ENCODE data around the gene EMC6. TPM values are rescaled to one million over a fixed set of nuclear protein-coding genes. Genes with fewer than 3 reads are reported as not detected.

EMC6 gene
- total RNA-seq, 4 donors from 2014 or later: 9.8 to 19.4 (median 13.0) TPM

DNA sequence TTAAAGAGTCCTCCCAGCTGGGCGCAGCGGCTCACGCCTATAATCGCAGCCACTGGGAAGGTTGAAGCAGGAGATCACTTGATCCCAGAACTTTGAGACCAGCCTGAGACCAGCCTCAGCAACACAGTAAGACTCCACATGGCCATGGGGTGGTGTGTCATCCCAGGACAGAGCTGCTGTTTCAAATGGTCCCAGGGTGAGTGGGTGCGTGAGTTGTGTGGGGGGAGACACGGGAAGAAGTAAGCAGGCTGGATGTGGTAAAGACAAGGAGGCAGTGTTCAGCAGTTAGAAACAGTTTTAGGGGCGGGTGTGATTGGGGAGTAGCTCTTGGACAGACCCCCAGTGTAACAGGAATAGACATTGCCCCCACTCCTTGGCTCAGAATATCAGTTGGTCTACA lies 36.3 kb upstream of the EMC6 start:
- DNase-seq (ENCODE audit: low spot score): no peak
- TF ChIP-seq, protein P1, sequence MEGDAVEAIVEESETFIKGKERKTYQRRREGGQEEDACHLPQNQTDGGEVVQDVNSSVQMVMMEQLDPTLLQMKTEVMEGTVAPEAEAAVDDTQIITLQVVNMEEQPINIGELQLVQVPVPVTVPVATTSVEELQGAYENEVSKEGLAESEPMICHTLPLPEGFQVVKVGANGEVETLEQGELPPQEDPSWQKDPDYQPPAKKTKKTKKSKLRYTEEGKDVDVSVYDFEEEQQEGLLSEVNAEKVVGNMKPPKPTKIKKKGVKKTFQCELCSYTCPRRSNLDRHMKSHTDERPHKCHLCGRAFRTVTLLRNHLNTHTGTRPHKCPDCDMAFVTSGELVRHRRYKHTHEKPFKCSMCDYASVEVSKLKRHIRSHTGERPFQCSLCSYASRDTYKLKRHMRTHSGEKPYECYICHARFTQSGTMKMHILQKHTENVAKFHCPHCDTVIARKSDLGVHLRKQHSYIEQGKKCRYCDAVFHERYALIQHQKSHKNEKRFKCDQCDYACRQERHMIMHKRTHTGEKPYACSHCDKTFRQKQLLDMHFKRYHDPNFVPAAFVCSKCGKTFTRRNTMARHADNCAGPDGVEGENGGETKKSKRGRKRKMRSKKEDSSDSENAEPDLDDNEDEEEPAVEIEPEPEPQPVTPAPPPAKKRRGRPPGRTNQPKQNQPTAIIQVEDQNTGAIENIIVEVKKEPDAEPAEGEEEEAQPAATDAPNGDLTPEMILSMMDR (IDR thresholded peaks at IDR 0.05): no peak

DNA sequence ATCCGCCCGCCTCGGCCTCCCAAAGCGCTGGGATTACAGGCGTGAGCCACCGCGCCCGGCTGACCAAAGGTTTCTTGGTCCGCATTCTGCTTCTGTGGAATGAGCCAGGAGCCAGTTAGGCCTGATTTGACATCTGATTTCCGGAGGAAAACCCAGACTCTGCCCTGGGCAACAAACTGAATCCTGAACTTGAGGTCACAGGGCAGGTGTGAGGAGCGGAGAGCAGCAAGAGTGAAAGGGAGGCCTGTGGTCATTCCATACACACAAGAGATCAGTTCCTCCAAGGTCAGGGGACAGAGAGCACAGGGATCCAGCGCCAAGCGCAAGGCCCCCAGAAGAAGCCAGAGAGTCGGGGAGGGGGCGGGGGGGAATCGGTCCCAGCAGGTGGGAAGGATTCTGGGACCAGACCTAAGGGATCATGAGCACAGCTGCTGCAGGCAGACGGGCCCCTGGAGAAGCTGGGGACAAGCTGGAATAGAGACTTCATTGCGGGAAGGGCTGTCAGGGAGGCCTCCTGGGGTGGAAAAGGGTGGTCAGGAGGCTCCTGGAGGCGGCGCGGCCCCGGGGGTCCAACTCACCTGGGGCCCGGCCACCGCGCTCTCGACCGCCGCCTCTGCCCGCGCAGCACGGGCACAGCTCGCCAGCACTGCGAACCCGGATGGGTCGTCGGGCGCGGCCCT lies 33.0 kb upstream of the EMC6 start:
- ATAC-seq (ENCODE audit: low FRiP score) (no peak), DNase-seq (ENCODE audit: low spot score) (no peak)
- TF ChIP-seq, protein P1 (IDR thresholded peaks at IDR 0.05): no peak

More for the DNA sequence above, 36.3 kb upstream of the EMC6 start:
- no peak for ATAC-seq (ENCODE audit: low FRiP score)

DNA sequence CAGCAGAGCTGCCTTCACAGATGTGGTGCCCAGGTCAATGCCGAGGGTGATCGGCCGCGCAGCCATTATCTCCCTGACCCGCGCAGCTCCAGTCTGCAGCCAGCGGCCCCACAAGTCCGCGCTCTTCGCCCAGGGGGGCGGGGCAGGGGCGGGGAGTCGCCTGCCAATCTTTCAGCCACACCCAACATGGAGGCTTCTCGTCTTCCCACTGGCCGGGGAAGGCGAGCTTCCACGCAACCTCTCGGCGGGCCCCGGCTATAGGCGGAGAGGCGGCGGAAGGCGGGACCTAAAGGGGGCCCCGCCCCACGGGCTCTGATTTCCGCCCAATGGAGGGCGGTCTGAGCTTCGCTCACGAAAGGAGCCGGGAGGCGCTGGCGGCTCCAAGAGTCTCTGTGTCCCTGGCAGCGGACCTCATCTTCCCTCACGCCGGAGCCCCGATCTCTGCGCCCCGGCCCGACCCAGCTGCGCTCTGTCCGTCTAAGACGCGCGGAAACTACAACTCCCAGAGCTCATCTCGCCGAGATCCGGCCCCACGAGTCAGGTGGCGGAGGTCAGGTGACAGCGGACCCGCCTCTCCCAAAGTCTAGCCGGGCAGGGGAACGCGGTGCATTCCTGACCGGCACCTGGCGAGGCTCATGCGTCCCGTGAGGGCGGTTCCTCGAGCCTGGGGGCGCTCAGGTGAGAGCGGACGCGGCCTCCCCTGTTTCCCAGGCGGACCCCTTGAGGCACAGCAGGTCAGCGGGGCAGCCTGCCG lies 32.3 kb upstream of the EMC6 start, which contains the start of the genes CTNS and SHPK:
CTNS (plus strand) TSS at position 607 of the 754 bp plus-strand sequence. CDS start 3,447 bp downstream, outside the sequence.
SHPK (minus strand) TSS at position 97 of the 754 bp plus-strand sequence; CDS start at position 66, 31 bp downstream.
- DNase-seq (ENCODE audit: low spot score): peak; percentile 85
- peak; percentile 99 for ATAC-seq (ENCODE audit: low FRiP score)
- TF ChIP-seq, protein P1 (IDR thresholded peaks at IDR 0.05): no peak

GRCh38 chr17:3636908-3637373 lies 31.7 kb upstream of the EMC6 start:
- peak; percentile 3 for ATAC-seq (ENCODE audit: low FRiP score)
- DNase-seq (ENCODE audit: low spot score): no peak
- TF ChIP-seq, protein P1 (IDR thresholded peaks at IDR 0.05): no peak

DNA sequence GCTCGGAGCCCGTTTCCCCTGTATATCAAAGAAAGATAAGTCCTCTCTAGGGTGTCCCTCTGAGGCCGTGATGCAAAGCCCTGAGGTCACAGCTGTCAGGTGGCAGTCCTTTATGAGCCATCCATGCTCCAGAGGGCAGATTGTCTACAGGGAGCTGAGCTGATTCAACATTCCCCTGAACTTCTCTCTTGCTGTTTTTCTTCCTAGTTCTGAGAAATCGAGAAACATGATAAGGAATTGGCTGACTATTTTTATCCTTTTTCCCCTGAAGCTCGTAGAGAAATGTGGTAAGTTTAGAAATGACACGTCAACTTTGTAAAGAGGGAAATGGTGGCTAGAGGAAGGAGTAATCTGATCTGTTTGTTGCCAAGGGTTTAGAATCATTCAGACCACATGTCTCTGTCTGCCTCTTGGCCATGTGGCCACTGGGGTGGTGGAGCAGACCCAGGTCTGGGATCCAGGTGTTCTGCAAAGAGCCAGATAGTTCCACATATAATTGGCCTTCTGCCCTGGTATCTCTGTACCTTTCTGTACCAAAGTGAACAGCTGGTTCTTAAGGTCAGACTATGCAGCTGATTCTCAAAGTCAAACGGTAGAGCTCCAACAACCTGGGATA lies 28.5 kb upstream of the EMC6 start:
- ATAC-seq (ENCODE audit: low FRiP score) (no peak), DNase-seq (ENCODE audit: low spot score) (no peak)
- TF ChIP-seq, protein P1 (IDR thresholded peaks at IDR 0.05): no peak

DNA sequence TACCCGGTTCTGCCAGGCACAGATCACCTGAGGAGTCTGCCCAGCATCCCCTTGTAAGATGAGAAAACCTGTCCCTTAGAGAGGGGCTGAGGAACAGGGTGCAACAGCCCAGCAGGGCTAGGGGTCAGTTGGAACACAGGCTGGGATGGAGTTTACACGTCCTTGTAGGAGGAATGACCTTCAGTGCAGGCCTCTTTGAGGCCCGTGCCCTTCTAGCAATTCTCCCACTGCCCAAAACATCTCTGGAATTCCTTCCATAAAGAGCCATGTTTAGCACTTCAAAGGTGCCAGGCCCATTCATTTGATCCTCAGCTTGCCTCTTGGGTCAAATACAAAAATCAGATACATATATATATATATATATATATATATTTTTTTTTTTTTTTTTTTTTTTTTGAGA lies 27.6 kb upstream of the EMC6 start:
- DNase-seq (ENCODE audit: low spot score) (no peak), ATAC-seq (ENCODE audit: low FRiP score) (no peak)
- TF ChIP-seq, protein P1 (IDR thresholded peaks at IDR 0.05): no peak
